Suppressor macrophage treated with lipopolysaccharide for 4 hours (primary cell): ENCODE results near the gene LRFN4.

Source experiments
- DNase-seq: peaks from one replicate; pipeline ENCODE4 v3.0.0-alpha.2; 2020

Gene LRFN4

DNA sequence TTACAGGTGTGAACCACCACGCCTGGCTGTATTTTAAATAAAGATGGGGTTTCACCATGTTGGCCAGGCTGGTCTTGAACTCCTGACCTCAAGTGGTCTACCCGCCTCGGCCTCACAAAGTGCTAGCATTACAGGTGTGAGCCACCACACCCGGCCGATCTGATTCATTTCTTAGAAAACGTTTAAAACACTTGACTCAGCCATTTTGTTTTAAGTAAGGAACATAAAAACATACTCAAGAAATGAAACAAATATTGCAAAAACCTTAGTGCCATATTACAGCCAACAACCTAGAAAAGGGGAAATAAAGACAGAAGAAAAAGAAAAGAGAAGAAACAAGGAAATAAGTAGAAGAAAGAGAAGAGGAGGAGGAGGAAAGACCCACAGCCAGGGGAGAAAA is 17.4 kb downstream of the LRFN4 start:
- no peak for DNase-seq

GRCh38 chr11:66875378-66875777 is 18.5 kb downstream of the LRFN4 start:
- DNase-seq = no peak

- no peak for DNase-seq
These were observed 20.9 kb downstream of the LRFN4 start for GRCh38 chr11:66877588-66878385.

DNA sequence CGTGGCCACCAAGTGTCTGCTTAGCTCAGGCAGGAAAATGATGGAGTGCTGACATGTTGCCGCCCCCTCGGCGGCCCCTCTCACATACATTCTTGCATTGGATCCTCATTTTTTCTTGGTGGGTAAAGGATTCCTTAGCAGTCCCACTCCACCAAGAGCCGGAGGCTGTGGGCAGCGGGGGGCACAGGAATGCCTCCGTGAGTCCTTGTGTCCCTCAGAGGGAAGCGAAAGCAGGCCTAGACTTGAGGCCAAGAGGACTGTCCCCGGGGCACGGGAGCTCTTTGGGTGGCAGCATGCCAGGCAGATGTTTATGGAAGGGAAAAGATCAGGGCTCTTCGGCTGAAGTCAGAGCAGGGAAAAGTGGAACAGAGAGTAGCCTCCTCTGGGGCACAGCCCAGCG is 21.6 kb downstream of the LRFN4 start:
- no peak for DNase-seq

DNA sequence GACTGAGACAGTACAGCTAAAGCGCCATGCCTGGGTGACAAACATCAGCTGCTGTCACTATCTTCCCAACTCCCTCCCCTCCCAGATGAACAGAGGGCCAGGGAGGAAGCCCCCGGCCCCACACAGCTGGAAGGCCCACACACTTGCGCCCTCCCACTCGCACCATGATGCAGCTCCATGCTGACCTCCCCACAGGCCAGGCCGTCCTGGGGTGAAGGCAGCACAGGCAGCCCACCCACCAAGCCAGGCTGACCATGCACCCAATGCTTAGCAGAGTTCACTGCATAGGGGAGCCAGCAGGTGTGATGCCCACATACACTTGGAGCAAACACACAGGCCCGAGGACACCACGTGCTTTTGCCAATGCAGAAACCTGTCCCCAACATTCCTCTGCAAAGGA is 22.1 kb downstream of the LRFN4 start:
- no peak for DNase-seq

- no peak for DNase-seq
These were observed 22.7 kb downstream of the LRFN4 start for GRCh38 chr11:66879583-66879982.

DNA sequence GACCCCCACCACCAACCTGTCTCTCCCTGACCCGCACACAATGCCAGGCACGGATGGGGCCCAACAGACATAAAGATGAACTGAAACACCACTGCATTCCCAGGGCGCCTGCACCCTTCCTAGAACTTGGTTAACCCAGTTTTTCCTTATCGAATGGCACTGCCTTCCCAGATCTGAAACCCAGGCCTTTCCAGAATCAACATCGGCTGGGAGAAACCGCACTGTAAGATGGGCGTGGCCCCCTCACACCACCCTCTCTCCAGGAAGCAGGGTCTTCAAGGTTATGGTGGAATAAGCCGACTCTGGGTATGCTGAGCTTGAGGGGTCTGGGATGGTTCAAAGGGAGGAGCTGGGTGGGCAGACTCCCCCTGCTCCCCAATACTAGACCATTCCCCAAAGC is 23.1 kb downstream of the LRFN4 start:
- DNase-seq = no peak

DNA sequence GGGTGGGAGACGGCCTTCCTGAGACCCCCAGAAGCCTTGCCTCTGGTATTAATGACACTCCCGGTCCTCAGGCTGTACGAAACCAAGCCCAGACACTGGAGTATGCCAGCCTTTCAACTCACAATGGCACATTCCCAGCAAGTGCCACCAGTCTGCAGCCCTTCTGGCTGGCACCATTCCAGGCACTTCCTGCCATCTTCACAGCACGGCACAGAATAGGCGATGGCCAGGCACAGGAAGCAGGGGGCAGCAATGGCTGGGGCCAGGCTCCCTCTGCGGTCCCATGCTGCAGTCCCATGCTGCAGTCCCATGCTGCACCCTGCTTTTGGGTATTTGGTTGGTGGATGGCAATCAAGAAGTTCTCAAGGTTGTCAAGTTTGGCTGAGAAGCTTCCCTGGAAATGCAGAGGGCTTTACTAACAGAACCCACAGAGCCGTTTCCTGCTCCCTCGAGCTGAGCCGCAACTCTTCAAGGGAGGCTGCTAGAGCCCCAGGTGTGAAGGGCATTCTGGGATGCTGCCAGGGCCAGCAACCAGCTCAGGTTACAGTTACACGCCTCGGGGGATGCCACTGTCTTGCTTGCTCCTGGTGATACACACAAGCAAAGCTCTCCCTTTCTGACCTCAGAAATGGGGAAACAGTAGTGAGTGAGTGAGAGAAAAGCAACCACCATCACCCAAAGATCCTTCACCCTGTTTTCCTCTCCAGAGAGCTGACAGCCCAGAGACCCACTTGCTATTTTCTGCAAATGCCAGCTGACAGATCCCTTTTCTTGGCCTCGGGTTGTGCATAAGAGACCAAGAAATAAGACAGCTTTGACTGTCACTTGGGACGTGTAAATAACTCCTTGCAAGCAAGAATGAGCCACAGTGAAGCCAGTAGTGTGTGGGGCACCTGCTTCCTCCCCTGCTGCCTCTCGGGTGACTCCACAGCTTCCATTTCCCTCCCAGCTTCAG is 23.9 kb downstream of the LRFN4 start:
- DNase-seq = no peak

DNA sequence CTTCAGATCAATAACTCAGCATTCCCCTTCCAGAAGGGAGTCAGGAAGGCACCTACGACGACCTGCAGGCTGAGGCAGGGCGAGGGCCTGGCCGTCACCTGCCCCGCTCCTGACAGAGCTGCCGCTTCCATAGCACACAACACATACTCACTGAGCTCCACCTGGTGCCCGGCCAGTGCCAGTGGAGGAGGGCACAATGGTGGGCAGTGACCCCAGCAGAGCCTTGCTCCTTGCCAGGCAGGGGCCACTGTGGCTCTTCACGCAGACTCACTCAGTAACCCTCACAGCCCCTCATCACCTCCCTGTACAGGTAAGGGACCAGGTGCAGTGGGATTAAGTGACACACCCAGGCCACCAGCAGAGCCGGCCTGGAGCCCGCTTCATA is 24.6 kb downstream of the LRFN4 start:
- no peak for DNase-seq

DNA sequence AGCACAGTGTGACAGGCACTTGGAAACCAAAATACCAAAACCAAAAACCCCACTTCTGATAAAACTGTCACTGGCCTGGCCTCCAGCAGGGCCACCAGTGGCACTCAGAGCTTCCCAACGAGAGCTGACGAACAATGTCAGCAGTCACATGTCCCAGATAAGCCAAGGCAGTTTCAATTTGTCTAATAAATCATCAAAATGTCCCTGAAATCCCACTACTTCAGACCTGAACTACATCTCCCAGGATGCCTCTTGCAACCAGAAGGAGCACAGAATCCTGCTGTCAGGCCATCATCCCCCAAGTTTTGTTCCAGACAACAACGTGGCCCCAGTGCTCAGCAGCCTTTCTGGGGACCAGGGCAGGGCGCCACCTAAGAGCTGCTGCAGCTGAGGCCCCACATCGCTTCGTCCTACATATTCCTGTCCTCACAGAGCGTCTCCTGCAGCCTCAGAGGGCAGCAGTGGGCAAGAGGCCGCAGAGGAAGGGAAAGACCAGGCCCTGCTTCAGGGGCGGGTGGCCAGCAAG is 25.1 kb downstream of the LRFN4 start:
- DNase-seq = no peak

DNA sequence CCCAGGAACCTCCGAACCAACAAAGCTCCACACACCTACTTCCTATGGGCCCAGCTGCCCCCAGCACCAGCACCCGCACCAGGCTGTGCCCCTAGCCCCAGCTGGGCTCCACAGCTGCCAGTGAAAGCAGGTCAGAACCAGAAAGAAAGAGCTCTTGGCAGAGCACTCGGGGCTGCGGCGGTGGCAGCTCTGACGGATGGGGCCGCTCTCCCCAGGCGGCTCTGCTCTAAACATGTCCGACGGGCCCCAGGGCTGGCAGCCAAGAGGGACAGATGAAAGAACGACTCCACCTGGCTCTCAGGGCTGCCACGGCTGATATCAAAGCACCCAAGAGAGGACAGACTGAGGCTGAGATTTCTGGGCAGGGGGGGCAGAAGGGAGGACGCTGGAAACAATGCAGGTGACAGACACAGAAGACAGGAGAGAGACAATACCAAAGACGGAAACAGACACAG is 25.7 kb downstream of the LRFN4 start:
- DNase-seq = no peak

DNA sequence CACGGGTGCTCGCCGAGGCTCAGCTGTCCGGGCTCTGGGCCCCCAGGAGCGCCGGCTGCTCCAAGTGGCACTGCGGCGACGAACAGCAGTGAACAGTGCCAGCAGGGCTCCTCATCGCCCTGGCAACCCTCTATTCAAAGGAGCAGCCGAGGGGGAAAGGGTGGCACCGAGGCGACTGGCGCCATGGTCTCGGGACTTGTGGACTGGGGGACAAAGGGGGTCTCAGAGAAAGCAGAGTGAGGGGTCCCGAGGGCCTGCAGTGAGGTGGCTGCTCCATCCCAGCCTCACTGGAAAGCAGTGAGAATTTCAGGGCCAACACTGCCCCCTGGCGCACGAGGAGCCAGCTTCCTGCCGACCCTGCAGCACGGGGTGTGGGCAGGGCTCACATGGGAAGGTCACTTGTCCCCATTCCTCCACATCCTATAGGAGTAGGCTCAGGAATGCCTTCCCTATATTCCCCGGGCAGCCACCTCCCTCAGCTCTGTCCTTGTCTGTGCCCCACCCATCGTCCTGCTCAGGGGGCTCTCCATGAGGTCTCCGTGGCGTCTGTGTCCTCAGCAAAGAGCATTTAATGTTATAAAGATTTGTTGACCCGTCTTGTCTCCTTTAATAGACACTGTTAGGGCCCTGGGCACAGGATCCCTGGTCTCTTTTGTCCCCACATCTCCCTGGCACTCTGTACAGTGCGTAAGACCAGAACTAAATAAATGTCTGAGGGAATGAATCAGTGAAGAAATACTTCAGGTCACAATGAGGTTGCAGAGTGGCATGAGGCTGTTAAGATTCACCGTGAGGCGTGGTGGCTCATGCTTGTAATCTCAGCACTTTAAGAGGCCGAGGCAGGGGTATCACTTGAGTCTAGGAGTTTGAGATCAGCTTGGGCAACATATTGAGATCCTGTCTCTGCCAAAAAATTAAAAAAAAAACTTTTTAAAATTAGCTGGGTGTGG is 26.4 kb downstream of the LRFN4 start:
- DNase-seq = peak; percentile 68

- no peak for DNase-seq
These were observed 27.6 kb downstream of the LRFN4 start for GRCh38 chr11:66884443-66884842.

- DNase-seq = no peak
These were observed 28.6 kb downstream of the LRFN4 start for GRCh38 chr11:66885469-66885868.

DNA sequence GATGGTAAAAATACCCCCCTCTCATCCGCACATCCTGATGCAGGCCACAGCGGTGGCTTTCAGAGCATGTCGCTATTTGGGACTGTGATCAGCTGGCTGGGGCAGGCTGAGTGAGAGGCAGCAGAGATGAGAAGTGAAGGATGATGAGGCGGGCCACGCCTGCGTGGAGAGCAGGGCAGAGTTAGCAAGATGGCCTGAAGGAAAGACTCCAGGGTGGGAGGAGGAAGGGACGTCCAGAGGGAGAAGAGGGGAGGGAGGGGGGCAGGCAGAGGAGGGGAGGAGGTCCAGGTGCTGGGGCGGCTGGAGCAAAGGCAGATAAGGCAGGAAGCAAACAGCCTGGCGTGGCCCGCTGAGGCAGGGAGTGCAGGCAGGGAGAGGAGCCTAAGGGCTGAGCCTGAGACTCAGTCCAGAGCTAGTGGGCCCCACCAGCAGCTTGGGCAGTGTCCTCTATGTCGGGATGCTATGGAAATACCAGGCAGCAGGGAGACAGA is 29.1 kb downstream of the LRFN4 start:
- no peak for DNase-seq

GRCh38 chr11:66886671-66887221 is 29.9 kb downstream of the LRFN4 start:
- no peak for DNase-seq

DNA sequence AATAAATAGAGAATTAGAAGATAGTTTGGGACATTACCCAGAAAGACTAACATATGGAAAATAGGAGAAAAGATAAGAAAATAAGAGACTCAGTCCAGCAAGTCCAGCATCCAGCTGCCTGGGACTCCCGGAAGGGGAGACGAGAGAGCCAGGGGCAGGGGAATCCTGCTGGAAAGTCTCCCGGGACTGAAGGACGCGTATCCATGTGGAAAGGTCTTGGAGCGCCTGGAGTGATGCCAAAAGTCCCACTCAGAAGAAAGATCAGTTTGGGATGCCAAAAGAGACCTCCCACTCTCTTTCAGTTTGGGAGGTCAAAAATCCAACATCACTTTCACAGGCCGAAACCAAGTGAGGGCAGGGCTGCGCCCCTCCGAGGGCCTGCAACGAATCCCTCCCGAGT is 30.7 kb downstream of the LRFN4 start:
- DNase-seq = no peak

DNA sequence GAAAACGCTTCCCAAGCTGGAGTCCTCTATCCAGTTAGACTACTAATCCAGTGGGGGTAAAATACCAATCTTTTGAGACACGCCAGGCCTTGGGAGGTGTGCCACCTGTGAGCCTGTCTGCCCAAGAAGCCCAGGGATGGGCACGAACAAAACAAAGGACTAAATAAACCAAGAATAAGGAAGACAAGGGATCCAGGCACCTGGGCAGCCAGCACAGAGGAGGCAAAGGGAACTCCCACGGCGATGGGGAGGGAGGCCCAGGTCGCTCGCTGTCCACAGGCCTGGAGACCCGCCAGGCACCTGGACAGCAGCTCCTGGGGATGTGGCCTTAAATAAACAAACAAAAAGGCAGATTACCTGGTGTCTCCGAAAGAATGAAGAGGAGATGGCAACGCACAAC is 31.4 kb downstream of the LRFN4 start:
- no peak for DNase-seq

GRCh38 chr11:66889960-66890359 is 33.1 kb downstream of the LRFN4 start:
- no peak for DNase-seq

DNA sequence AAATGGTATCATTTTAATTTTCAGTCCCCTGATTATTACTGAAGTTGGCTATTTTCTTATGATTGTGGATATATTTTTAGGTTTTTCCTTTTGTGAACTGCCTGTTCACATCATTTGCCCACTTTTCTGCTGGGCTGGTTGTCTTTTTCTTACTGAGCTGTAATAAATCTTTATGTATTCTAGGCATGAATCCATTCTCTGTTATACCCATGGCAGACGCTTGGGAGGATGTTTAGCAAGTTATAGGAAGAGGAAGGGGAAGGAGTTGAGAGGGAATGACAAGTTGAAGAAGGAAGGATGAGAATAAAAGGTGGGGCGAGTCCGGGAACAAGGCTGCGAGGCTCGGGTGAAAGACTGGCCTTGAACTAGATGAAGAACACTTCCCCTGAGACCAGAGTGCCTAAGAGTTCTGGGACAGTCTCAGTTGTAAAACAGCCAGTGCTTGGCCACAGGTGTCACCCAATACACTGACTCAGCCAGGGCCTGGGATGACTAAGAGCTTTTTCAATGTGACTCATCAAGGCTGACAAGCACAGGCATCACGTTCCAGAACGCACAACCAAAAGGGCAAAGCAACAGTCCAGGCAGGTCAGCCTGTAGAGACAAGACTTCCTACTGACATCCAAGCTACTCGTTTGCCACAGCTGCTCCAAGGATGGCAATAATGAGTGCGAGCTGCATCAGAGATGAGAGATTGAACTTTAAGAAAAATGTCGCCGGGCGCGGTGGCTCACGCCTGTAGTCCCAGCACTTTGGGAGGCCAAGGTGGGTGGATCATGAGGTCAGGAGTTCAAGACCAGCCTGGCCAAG is 35.2 kb downstream of the LRFN4 start:
- peak; percentile 62 for DNase-seq

- DNase-seq = no peak
These were observed 36.0 kb downstream of the LRFN4 start for GRCh38 chr11:66892911-66893310.
